GM23338 (cell line): ENCODE data around the gene MERTK. TPM values are rescaled to one million over a fixed set of nuclear protein-coding genes. Genes with fewer than 3 reads are reported as not detected.
"Not testable (repeated sequence)": the region's sequence is repeated elsewhere in the genome, so short reads cannot be mapped to it uniquely, and the experiment has no call there.

Experiments used
- ATAC-seq: fragments of 200-7000 bp; cut with Tn5 transposase; 3 replicates; pipeline ENCODE4 v1.9.1; 2020
- DNase-seq: peaks from one replicate; pipeline ENCODE4 v3.0.0-alpha.2; 2015; ENCODE audit warnings: low spot score
- H2AFZ ChIP-seq: fragments of 200-600 bp; sonication (generic); 2 replicates; pipeline ENCODE4 v1.8.0; 2016; ENCODE audit warnings: antibody characterized with exemption, mild to moderate bottlenecking, moderate library complexity
- H3F3A ChIP-seq: fragments of 200-600 bp; sonication (generic); replicated peaks from 2 replicates; pipeline ENCODE4 v1.8.0; 2017; ENCODE audit warnings: antibody characterized with exemption, mixed run types, low read depth
- H3K27ac ChIP-seq: fragments of 200-600 bp; sonication (generic); 2 replicates; pipeline ENCODE4 v1.6.1; 2016; ENCODE audit warnings: low read depth
- H3K27me3 ChIP-seq: fragments of 200-600 bp; sonication (generic); 2 replicates; pipeline ENCODE4 v1.8.0; 2016; ENCODE audit warnings: mild to moderate bottlenecking, mixed run types, moderate library complexity; ENCODE audit not compliant: insufficient read depth
- H3K36me3 ChIP-seq: fragments of 200-600 bp; sonication (generic); 2 replicates; pipeline ENCODE4 v1.8.0; 2016; ENCODE audit warnings: mild to moderate bottlenecking; ENCODE audit not compliant: insufficient read depth
- H3K4me1 ChIP-seq: fragments of 200-600 bp; sonication (generic); 2 replicates; pipeline ENCODE4 v1.8.0; 2016; ENCODE audit warnings: mild to moderate bottlenecking, moderate library complexity; ENCODE audit not compliant: insufficient read depth
- H3K4me2 ChIP-seq: fragments of 200-600 bp; sonication (generic); 2 replicates; pipeline ENCODE4 v1.7.1; 2017; ENCODE audit warnings: mixed run types
- H3K4me3 ChIP-seq: fragments of 200-600 bp; sonication (generic); 2 replicates; pipeline ENCODE4 v1.6.1; 2016; ENCODE audit warnings: mixed run types
- H3K79me2 ChIP-seq: fragments of 200-600 bp; sonication (generic); replicated peaks from 2 replicates; pipeline ENCODE4 v1.8.0; 2017; ENCODE audit warnings: mild to moderate bottlenecking; ENCODE audit not compliant: insufficient read depth
- H3K9me2 ChIP-seq: fragments of 200-600 bp; sonication (generic); 2 replicates; pipeline ENCODE4 v1.8.0; 2017; ENCODE audit not compliant: insufficient read depth
- H4K20me1 ChIP-seq: fragments of 200-600 bp; sonication (generic); replicated peaks from 2 replicates; pipeline ENCODE4 v1.8.0; 2017; ENCODE audit warnings: mild to moderate bottlenecking; ENCODE audit not compliant: insufficient read depth
- H3K27ac Mint-ChIP-seq: 2 replicates; pipeline ENCODE4 v1.8.0; 2020; ENCODE audit warnings: inconsistent platforms, mild to moderate bottlenecking, moderate library complexity, mixed read lengths
- H3K27me3 Mint-ChIP-seq: 3 replicates; pipeline ENCODE4 v1.8.0; 2022; ENCODE audit warnings: low read depth, mild to moderate bottlenecking, moderate library complexity, mixed read lengths, inconsistent platforms; ENCODE audit not compliant: insufficient read depth, poor library complexity
- H3K36me3 Mint-ChIP-seq: 3 replicates; pipeline ENCODE4 v1.8.0; 2021; ENCODE audit warnings: low read depth, mild to moderate bottlenecking, inconsistent platforms, moderate library complexity, mixed read lengths
- H3K4me1 Mint-ChIP-seq: 3 replicates; pipeline ENCODE4 v1.8.0; 2020; ENCODE audit warnings: mild to moderate bottlenecking, inconsistent platforms, mixed read lengths
- H3K4me3 Mint-ChIP-seq: 3 replicates; pipeline ENCODE4 v1.8.0; 2021; ENCODE audit warnings: moderate library complexity, mild to moderate bottlenecking, inconsistent platforms, mixed read lengths
- H3K9me3 Mint-ChIP-seq: 3 replicates; pipeline ENCODE4 v1.8.0; 2020; ENCODE audit warnings: moderate library complexity, mild to moderate bottlenecking, inconsistent platforms, mixed read lengths
- EZH2 ChIP-seq: fragments of 200-600 bp; sonication (generic); IDR thresholded peaks from one replicate; pipeline ENCODE4 v1.8.0; 2017; ENCODE audit warnings: antibody characterized with exemption, mild to moderate bottlenecking, low read depth; ENCODE audit not compliant: unreplicated experiment
- NANOG ChIP-seq: IDR thresholded peaks from 2 replicates; pipeline ENCODE4 v1.6.1; 2016; ENCODE audit warnings: antibody characterized with exemption, borderline replicate concordance
- ZNF114 ChIP-seq: fragments of 250-450 bp; sonication (Bioruptor Pico); IDR thresholded peaks from 2 replicates; pipeline ENCODE4 v1.5.0; 2020; ENCODE audit warnings: mild to moderate bottlenecking, moderate library complexity
- ZNF331 ChIP-seq: fragments of 250-450 bp; sonication (Bioruptor Pico); IDR thresholded peaks from 2 replicates; pipeline ENCODE4 v1.5.0; 2020; ENCODE audit warnings: low read depth, mild to moderate bottlenecking, moderate library complexity
- polyA plus RNA-seq: library from polyadenylated mRNA; unstranded; fragments of >200 nt; fragmentation: Nextera tagmentation; extraction: Ambion mirVana; gene quantifications from 2 replicates; pipeline ENCODE4 v1.2.1, GENCODE V29; 2016
- total RNA-seq: library from RNA; depleted of rRNA; stranded (reverse); fragments of >200 nt; shearing (Covaris generic); gene quantifications from 2 replicates; pipeline ENCODE4 v1.2.3, GENCODE V29; 2014
- TF ChIP-seq, protein P1 (sequence below), 2 experiments: fragments of 200-600 bp in 1 of 2; sonication (generic) in 1 of 2; conservative IDR thresholded peaks; 2 replicates each; pipeline versions ENCODE4 v1.5.1 to v1.6.1; 2016 to 2017; ENCODE audit warnings: antibody characterized with exemption in 2 of 2, low read depth in 2 of 2, mild to moderate bottlenecking in 2 of 2, moderate library complexity in 1 of 2
- TF ChIP-seq, protein P2 (sequence below): fragments of 250-450 bp; sonication (Bioruptor Pico); IDR thresholded peaks from 2 replicates; pipeline ENCODE4 v1.5.0; 2020; ENCODE audit warnings: mild to moderate bottlenecking, moderate library complexity

Gene MERTK
- total and polyA plus RNA-seq, 2 experiments from 2014 or later = 3.0 to 9.0 TPM

DNA sequence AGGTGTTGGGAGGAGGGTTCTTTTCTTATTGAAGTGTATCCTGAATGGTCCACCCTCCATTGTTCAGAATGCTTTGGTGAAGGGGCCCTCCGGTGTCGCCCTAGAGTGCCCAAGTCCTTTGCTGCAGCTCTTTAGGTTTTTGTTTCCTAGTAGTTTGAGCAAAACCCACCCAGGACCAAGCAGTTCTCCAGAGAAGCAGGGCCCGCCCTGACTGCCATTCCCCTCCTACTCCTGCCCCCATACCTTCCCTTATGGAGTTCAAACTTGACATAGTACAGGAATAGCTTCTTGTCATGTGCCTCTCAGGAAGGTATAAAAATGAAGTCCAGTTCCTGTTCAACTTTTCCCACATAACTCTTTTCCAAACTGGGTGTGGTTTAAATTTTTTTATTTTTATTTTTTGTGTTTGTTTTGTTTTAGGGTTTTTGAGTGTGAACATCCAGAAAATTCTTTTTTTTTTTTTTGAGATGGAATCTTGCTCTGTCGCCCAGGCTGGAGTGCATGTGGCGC lies 5.6 kb downstream of the MERTK start (continued):
- TF ChIP-seq, protein P1, sequence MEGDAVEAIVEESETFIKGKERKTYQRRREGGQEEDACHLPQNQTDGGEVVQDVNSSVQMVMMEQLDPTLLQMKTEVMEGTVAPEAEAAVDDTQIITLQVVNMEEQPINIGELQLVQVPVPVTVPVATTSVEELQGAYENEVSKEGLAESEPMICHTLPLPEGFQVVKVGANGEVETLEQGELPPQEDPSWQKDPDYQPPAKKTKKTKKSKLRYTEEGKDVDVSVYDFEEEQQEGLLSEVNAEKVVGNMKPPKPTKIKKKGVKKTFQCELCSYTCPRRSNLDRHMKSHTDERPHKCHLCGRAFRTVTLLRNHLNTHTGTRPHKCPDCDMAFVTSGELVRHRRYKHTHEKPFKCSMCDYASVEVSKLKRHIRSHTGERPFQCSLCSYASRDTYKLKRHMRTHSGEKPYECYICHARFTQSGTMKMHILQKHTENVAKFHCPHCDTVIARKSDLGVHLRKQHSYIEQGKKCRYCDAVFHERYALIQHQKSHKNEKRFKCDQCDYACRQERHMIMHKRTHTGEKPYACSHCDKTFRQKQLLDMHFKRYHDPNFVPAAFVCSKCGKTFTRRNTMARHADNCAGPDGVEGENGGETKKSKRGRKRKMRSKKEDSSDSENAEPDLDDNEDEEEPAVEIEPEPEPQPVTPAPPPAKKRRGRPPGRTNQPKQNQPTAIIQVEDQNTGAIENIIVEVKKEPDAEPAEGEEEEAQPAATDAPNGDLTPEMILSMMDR (conservative IDR thresholded peaks at IDR 0.05; ENCODE audit: low read depth in 2 of 2) = no peak

DNA sequence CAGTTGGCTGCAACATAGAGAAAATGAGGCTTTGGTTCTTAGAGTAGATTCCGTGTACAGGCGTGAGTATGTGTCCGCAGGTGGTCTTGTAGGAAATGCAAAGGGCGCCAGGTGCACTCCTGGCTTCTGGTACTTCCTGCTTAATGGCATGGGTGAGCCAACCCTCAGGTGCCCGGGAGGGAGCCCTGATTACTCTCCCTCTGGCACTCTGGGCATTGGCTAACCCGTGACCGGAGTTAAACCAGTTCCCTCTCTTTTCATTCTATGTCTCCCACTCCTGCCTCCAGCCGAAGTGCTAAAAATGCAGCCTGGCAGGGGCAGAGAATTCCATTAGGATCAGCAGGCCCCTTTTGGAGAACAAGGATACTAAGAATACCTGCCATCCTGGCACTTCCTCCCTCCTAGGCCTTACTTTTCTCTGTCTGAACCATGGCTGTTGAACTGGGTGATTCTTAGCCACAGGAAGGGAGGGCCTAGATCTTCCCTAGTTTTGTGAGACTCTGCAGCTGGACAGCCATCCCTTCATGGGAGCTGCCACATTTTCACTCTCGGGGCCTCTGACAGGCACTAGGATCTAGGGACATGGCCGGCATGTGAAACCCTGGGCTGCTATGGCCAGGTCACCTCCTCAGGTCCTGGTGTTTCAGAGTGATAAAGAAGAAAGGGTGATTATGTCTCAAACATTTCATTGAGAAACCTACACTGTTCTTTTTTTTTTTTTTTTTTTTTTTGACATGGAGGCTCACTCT lies 6.5 kb downstream of the MERTK start:
- no peaks in the 10 kb centered on the region for H3K36me3 ChIP-seq
- TF ChIP-seq, protein P1 (conservative IDR thresholded peaks at IDR 0.05; ENCODE audit: low read depth in 2 of 2) = no peak
- TF ChIP-seq NANOG (no peak), EZH2 (no peak), ZNF331 (CRISPR knock-in tag) (no peak), ZNF114 (CRISPR knock-in tag) (no peak)
- TF ChIP-seq, protein P2, sequence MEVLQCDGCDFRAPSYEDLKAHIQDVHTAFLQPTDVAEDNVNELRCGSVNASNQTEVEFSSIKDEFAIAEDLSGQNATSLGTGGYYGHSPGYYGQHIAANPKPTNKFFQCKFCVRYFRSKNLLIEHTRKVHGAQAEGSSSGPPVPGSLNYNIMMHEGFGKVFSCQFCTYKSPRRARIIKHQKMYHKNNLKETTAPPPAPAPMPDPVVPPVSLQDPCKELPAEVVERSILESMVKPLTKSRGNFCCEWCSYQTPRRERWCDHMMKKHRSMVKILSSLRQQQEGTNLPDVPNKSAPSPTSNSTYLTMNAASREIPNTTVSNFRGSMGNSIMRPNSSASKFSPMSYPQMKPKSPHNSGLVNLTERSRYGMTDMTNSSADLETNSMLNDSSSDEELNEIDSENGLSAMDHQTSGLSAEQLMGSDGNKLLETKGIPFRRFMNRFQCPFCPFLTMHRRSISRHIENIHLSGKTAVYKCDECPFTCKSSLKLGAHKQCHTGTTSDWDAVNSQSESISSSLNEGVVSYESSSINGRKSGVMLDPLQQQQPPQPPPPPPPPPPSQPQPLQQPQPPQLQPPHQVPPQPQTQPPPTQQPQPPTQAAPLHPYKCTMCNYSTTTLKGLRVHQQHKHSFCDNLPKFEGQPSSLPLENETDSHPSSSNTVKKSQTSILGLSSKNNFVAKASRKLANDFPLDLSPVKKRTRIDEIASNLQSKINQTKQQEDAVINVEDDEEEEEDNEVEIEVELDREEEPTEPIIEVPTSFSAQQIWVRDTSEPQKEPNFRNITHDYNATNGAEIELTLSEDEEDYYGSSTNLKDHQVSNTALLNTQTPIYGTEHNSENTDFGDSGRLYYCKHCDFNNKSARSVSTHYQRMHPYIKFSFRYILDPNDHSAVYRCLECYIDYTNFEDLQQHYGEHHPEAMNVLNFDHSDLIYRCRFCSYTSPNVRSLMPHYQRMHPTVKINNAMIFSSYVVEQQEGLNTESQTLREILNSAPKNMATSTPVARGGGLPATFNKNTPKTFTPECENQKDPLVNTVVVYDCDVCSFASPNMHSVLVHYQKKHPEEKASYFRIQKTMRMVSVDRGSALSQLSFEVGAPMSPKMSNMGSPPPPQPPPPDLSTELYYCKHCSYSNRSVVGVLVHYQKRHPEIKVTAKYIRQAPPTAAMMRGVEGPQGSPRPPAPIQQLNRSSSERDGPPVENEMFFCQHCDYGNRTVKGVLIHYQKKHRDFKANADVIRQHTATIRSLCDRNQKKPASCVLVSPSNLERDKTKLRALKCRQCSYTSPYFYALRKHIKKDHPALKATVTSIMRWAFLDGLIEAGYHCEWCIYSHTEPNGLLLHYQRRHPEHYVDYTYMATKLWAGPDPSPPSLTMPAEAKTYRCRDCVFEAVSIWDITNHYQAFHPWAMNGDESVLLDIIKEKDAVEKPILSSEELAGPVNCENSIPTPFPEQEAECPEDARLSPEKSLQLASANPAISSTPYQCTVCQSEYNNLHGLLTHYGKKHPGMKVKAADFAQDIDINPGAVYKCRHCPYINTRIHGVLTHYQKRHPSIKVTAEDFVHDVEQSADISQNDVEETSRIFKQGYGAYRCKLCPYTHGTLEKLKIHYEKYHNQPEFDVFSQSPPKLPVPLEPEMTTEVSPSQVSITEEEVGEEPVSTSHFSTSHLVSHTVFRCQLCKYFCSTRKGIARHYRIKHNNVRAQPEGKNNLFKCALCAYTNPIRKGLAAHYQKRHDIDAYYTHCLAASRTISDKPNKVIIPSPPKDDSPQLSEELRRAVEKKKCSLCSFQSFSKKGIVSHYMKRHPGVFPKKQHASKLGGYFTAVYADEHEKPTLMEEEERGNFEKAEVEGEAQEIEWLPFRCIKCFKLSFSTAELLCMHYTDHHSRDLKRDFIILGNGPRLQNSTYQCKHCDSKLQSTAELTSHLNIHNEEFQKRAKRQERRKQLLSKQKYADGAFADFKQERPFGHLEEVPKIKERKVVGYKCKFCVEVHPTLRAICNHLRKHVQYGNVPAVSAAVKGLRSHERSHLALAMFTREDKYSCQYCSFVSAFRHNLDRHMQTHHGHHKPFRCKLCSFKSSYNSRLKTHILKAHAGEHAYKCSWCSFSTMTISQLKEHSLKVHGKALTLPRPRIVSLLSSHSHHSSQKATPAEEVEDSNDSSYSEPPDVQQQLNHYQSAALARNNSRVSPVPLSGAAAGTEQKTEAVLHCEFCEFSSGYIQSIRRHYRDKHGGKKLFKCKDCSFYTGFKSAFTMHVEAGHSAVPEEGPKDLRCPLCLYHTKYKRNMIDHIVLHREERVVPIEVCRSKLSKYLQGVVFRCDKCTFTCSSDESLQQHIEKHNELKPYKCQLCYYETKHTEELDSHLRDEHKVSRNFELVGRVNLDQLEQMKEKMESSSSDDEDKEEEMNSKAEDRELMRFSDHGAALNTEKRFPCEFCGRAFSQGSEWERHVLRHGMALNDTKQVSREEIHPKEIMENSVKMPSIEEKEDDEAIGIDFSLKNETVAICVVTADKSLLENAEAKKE (CRISPR knock-in tag) = no peak
- peaks cover 4% of the 10 kb centered on the region; the same call in 1 of the 2 replicates for H4K20me1 ChIP-seq
- peaks cover 10% of the 10 kb centered on the region for H3K27me3 ChIP-seq
- ATAC-seq = no peak
- H3K4me3 ChIP-seq = no peak overlapping the region
- Mint-ChIP-seq H3K36me3 (no peaks in the 10 kb centered on the region), H3K9me3 (no peaks in the 10 kb centered on the region), H3K27me3 (peaks cover 6% of the 10 kb centered on the region), H3K4me3 (no peak overlapping the region), H3K27ac (no peak overlapping the region), H3K4me1 (peaks cover 50% of the 10 kb centered on the region)
- no peak overlapping the region for H3K4me2 ChIP-seq
- DNase-seq = no peak
- no peak overlapping the region for H3K27ac ChIP-seq
- H2AFZ ChIP-seq = no peak overlapping the region
- peaks cover 45% of the 10 kb centered on the region for H3K4me1 ChIP-seq
- H3F3A ChIP-seq = peaks cover 2% of the 10 kb centered on the region; the same call in 1 of the 2 replicates
- no peaks in the 10 kb centered on the region; the same call in 1 of the 2 replicates for H3K79me2 ChIP-seq
- H3K9me2 ChIP-seq = no peaks in the 10 kb centered on the region

DNA sequence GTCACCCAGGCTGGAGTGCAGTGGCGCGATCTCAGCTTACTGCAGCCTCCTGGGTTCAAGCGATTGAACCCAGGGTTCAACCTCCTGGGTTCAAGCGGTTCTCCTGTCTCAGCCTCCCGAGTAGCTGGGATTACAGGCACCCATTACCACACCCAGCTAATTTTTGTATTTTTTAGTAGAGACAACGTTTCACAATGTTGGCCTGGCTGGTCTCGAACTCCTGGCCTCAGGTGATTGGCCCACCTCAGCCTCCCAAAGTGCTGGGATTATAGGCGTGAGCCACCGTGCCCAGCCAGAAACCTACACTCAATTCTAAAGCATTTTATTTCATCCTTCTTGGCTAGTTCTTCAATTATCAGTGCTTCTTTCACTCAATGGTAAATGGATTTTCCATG lies 7.1 kb downstream of the MERTK start:
- not testable (repeated sequence) for H3K36me3 ChIP-seq, ATAC-seq, H3F3A ChIP-seq, H3K27ac Mint-ChIP-seq, H3K36me3 Mint-ChIP-seq, H3K27me3 ChIP-seq, DNase-seq, H3K9me2 ChIP-seq, H3K27ac ChIP-seq, H3K4me2 ChIP-seq, H3K79me2 ChIP-seq, H3K4me3 ChIP-seq, H3K4me3 Mint-ChIP-seq, H3K27me3 Mint-ChIP-seq, H2AFZ ChIP-seq, H4K20me1 ChIP-seq, H3K9me3 Mint-ChIP-seq
- peaks cover 50% of the 10 kb centered on the region for H3K4me1 Mint-ChIP-seq
- H3K4me1 ChIP-seq = peaks cover 41% of the 10 kb centered on the region
